ENCODE data around the gene STMN3.
A peak's percentile ranks its signal among the peaks of the same experiment; 100 is the strongest.
"Not testable (repeated sequence)": the region's sequence is repeated elsewhere in the genome, so short reads cannot be mapped to it uniquely, and the experiment has no call there.

The STMN3 gene

DNA sequence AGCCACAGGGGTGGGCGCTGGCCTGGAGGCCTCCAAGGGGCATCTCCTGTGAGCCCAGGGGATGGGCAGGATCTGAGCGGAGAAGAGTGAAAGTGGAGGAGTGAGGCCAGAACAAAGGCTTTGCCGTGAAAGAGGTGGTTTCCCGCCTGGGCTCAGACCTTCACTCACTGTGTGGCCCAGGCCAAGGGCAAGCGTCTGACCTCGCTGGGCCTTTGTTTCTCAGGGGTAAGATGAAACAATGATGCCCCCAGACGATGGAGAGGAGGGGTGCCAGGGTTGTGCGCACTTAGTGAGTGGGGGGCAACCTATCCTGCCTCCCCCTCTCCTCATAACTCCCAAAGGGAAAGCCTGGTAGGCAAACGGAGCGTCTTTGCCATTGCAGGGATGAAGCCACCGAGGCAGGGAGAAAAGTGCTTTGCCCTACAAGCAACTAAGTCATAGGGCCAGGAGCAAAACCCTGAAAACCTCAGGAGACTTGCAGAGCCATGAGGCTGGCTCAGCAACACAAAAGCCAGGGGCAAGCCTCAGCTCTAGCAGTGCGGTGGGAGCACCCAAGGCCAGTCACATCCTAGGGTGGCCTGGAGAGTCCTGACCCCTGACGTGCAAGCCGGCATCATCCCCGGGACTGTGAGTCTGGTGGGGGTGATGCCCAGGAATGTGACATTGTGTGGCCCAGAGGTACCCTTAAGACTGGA is 897 bp upstream of the STMN3 start:
- no peak for DNase-seq

DNA sequence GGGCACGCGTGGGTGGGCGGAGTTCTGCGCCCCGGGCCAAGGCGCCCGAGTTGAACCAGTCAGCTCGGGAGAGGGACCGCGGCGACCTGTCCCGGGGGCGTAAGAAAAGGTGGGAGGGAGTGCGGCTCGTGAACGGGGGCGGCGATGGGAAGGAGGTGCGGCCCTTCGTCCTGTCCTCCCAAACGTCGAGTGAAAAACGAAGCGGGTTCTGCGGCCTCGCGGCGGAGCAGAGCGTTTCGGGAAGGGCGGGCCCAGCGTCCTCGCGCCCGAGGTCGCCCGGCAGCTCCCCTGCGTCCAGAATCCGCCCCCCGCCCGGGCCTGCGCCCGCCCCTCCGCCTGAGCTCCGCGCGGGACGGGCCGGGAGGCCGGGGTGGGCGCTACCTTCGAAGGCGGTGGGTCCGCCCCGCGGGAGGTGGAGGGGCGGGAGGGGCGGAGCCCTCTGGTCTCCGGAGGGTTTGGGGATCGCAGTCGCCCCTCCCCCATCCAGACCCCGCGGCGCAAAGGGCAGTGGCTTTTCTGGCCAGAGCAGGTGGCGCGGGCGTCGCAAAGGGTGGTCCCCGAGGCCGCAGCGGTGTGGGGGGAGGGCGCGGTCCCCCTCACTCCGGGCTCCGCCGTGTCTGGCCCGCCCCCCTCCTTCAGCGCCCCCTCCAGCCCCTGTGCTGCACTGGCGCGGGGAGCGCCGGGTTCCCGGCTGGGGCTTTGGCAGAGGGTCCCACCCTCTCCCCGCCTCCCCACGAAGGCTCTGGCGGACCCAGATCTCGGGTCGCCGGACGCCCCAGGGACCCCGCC is 838 bp downstream of the STMN3 start:
- peak; percentile 75 for DNase-seq

GRCh38 chr20:63651942-63652191 is 1.4 kb downstream of the STMN3 start:
- no peak for DNase-seq

DNA sequence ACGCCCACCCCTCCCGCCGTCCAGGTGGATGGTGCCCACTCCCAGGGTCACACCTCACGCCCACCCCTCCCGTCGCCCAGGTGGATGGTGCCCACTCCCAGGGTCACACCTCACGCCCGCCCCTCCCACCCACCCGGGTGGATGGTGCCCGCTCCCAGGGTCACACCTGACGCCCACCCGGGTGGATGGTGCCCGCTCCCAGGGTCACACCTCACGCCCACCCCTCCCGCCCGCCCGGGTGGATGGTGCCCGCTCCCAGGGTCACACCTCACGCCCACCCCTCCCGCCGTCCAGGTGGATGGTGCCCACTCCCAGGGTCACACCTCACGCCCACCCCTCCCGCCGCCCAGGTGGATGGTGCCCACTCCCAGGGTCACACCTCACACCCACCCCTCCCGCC is 2.7 kb downstream of the STMN3 start:
- DNase-seq = not testable (repeated sequence)

DNA sequence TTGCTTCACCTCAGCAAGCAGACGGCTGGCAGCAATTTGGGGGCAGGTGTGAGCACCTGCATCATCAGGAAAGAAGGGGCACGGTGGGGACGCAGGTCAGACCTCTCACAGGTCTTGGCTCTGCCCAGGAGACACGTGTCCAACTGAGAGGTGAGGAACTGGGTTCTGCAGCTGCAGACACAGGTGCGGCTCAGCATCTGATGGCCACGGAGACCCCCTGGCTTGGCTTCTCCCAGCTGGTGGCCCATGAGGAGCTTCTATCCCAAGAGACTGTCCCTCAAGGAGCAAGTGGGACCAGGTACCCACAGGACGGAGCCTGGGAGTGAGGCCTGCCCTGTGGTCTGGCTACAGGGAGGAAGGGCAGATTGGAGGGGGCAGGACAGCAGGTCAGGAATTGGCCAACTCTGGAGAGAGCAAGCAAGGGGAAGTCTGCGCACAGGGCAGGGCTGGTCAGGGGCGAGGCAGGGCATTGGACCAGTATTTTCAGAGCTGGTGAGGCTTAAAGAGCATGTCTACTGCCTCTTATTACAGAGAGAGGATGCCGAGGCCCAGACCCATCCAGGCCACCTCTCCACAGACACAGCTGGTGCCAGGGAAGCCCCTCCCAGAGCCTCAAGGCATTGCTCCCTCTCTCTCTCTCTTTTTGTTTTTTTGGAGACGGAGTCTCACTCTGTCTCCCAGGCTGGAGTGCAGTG is 4.2 kb downstream of the STMN3 start:
- no peak for DNase-seq

DNA sequence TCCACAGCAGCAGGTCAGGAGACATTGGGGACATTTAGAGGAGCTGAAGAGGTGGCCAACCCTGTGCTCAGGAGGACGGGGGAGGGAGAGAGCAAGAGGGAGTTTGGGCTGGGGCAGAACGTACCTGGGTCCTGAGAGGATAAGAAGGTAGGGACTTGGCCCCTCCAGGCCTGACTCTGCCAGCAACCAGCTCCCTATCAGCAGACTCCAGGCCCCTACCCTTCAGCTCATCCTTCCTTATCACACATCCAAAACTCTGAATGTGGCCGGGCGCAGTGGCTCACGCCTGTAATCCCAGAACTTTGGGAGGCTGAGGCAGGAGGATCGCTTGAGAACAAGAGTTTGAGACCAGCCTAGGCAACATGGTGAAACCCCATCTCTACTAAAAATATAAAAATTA is 5.0 kb downstream of the STMN3 start:
- no peak for DNase-seq

DNA sequence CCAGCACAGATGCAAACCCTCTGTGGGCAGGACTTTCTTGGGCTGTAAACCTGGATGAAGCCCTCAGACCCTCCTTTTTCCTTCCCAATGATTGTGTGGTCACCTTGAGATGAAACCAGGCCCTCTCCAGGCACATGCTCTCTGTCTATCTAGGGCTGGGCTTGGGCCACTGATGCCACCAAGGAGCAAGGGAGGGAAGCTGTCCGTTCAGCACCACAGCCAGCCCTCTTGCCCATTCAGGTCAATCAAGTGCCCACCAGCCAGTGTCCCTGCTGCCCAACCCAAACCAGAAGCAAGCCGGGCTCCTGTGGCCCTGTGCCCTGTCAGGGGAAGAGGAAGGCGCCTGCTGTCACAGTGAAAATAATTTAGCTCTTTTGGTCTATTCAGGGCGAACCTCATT is 8.0 kb downstream of the STMN3 start:
- no peak for DNase-seq

GRCh38 chr20:63643946-63644345 is 9.3 kb downstream of the STMN3 start:
- no peak for DNase-seq

- no peak for DNase-seq
These were observed 9.7 kb downstream of the STMN3 start for GRCh38 chr20:63643499-63643898.

DNA sequence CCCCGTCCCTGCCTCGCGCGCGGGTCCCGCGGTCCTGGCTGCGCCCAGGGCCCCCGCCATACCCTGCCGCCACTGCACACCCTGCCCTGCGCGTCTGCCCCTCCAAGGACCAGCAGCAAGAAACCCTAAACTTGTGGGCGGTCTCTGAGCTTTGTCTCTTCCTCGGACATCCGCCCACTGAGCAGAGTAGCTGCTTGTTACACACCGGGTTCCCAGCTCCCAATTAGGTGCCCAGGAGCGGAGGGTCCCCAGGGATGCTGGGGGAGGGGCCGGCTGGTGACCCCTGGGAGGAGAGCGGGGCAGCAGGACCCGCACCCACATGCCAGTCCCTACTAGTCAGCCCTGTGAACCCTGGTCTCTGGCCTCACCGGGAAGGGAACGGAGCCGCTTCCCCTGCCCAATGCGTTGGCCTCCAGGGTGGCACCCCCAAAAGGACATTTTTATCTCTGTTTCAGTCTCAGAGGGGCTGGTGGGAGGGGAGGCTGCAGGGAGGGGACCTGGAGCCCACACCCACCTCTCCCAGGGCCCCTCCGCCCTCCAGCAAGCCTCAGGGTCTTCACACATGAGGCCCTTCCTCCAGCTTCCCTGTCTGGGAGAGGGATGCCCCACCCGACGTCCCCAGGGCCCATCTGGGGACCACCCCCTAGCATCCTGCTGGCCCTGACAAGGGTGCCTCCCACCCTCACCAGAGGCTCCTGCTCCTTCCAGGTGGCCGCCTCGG is 10.5 kb downstream of the STMN3 start:
- DNase-seq = no peak

DNA sequence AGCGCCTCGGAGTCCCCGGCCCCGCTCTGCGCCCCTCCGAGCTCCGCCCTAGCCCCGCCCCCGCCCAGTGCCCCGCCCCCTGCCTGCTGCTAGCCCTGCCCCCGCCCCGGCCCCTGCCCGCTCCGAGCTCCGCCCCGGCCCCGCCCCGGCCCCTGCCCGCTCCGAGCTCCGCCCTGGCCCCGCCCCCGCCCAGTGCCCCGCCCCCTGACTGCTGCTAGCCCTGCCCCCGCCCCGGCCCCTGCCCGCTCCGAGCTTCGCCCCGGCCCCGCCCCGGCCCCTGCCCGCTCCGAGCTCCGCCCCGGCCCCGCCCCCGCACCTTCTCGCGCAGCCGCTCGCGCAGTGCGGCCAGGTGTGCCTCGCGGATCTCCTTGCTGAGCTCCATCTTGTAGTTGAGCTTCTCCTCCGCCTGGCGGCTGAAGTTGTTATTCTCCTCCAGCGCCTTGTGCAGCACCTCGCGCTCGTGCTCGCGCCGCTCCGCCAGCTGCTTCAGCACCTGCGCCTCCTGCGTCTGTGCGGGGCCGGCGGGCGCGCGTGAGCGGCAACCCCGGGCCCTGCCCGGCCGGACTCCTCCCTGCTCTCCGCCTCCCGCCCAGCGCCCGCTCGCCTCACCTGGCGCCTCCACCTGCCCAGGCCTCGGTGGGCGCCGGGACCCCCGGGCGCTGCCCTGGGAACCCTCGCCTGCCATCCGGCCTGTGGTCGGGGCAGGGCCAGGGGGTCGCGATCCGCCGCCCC is 11.3 kb downstream of the STMN3 start:
- DNase-seq = peak; percentile 87

- DNase-seq = no peak
These were observed 12.0 kb downstream of the STMN3 start for GRCh38 chr20:63641146-63641791.

DNA sequence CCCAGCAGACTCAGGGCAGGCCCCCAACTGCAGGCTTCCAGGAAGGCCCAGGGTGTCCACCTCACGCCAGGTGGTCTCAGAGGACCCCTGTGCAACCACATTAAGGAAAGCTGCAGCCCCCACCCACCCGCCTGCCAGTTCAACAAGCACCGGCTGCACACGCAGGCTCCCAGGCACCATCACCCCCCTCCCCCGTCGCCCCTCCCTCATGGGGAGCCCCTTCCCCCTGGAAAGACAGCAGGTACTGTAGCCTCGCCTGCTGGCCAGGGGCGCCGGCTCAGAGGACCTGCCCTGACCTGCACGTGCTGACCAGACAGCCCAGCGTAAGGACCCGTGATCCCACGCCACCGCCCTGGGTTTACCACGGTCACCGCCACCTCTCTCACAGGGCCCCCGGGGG is 12.5 kb downstream of the STMN3 start:
- not testable (repeated sequence) for DNase-seq

GRCh38 chr20:63640086-63640485 is 13.1 kb downstream of the STMN3 start:
- no peak for DNase-seq

- DNase-seq = no peak
These were observed 13.9 kb downstream of the STMN3 start for GRCh38 chr20:63639093-63639975.

GRCh38 chr20:63636752-63637628 is 16.2 kb downstream of the STMN3 start:
- no peak for DNase-seq

DNA sequence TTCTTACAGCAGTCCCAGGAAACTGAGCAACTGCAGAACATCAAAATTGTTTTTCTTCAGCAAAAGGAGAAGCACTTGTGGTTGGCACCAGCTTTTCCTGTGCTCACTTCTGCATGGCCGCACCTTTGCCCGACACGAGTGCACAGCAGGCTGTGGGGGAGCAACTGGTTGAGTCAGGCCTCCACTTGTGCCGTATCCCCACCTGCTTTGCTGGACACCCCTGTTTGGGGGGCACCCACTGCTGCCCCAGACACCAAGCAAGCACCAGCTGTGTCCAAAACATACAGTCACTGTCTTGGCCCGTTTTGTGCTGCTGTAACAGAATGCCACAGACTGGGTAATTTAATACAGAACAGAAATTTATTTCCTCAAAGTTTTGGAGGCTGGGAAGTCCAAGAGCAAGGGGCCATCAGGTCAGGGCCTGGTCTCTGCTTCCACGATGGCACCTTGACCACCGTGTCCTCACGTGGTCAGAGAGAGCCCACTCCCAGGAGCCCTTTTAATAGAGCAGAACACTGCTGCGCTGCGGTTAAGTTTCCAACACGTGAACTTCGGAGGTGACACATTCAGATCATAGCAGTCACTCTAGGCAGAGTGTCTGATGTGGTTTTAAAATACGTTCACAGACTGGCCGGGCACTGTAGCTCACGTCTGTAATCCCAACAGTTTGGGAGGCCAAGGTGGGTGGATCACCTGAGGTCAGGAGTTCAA is 17.6 kb downstream of the STMN3 start:
- no peak for DNase-seq

DNA sequence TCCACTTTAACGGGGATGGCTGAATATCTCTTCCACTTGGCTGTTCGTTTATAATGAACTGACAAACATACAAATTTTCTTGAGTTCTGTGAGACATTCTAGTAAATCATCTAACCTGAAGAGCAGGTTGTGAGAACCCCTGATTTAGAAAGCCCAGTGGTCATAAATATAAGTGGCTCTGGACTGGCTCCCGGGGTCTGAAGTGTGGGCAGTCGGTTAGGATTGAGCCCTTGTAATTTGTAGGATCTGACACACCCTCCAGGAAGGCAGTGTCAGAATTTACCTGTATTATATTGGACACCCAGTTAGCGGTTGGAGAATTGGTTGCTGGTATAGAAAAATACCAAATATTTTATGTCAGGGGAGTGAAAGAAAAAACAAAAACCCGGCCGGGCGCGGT is 19.5 kb downstream of the STMN3 start:
- DNase-seq = no peak

- not testable (repeated sequence) for DNase-seq
These were observed 21.8 kb downstream of the STMN3 start for GRCh38 chr20:63631426-63631825.

DNA sequence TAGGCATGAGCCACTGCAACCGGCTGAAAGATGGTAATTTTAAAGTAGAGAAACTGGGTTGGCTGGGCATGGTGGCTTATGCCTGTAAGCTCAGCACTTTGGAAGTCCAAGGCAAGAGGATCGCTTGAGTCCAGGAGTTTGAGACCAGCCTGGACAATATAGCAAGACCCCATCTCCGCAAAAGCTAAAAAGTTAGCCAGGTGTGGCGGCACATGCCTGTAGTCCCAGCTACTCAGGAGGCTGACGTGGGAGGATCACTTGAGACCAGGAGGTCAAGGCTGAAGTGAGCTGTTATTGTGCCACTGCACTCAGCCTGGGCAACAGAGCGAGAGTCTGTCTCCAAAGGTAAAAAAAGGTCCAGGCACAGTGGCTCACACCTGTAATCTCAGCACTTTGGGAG is 22.3 kb downstream of the STMN3 start:
- not testable (repeated sequence) for DNase-seq

Data from NCI-H226 (cell line).